GM04504 (cell line): ENCODE measurements around the gene SLK.
A peak's percentile ranks its signal among the peaks of the same experiment; 100 is the strongest.

Experiments
- DNase-seq: peaks from one replicate; pipeline ENCODE4 v3.0.0-alpha.2; 2012; ENCODE audit warnings: low read depth

SLK gene

GRCh38 chr10:104033966-104034365 lies 67.0 kb downstream of the SLK start:
- no peak for DNase-seq

DNA sequence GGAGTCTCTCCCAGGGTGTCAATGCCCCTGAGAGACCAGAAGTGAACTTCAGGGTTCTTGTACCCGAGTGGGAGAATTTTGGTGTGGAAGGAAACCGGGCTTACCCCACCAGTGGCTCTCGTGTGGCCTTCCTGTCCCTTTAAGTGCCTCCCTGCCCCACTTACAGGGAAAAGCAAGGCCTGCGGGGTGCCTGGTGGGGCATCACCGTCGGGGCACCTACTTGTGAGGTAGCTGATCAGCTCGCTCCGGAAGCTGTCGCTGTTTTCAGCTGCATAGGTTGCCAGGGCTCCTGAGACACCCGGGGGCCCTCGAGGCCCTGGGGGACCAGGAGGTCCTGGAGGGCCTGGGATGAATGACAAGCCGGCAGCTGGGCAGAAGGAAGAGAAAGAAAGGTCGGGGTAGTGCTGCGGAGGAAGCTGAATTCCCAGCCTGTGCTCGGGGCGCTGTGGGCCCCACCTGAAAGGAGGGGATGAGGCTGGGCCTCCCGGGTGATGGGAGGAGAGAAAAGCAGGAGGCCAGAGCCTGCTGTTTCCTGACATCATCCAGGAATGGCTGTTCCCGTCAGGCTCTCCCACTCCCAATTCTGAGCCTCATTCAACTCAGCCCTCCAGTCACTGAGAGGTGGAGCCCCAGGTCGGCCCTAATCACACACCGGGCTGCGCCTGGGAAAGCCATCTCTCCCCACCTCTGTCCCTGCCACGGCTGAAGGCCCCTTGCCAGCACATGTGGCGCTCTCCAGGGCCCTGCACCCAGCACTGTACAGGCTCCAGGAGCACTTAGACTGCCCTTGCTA lies 67.7 kb downstream of the SLK start:
- no peak for DNase-seq

- DNase-seq: no peak
Measured at GRCh38 chr10:104035194-104036068, 68.5 kb downstream of the SLK start.

DNA sequence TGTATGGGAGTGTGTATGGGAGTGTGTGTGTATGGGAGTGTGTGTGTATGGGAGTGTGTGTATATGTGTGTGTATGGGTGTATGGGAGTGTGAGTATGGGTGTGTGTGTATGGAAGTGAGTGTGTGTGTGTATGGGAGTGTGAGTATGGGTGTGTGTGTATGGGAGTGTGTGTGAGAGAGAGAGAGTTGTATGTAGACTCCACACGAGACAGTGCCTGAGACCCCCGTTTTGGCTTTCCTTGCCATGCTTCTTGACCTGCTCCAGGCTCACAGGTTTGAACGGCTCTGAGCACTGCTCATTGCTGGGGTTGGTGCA lies 69.1 kb downstream of the SLK start:
- DNase-seq: no peak

DNA sequence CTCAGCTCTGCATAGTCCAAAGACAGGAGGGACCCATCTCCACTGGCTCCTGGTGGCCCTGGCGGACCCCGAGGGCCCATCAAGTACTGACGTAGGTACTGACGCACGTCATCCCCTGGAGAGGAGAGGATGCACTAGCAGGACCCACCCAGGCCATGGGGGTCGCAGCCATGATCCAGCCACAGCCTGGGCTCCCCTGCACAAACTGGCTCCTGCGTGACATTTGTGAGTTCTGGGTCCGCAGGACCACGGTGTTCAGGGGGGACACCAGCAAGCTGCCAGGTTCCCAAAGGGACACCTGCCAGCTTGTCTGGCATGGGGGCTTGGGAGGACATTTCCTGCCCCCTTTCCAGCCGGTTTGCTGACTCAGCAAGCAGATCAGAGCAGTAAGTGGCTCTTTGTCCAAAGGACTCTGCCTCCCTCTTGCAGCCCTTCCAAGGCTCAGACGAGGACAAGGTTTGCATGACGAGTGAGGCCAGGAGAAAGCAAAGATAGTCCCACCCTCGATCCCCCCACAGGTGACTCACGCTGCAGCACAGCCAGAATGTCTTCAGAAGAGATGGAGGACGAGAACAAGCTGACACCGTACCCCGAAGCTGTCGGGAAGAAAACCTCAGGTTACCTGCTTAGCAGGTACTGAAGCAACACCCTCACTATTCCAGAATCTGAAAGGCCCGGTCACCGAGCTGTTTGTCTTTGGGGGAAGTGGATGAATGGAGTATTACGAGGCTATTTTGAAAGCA lies 69.7 kb downstream of the SLK start:
- DNase-seq: no peak

DNA sequence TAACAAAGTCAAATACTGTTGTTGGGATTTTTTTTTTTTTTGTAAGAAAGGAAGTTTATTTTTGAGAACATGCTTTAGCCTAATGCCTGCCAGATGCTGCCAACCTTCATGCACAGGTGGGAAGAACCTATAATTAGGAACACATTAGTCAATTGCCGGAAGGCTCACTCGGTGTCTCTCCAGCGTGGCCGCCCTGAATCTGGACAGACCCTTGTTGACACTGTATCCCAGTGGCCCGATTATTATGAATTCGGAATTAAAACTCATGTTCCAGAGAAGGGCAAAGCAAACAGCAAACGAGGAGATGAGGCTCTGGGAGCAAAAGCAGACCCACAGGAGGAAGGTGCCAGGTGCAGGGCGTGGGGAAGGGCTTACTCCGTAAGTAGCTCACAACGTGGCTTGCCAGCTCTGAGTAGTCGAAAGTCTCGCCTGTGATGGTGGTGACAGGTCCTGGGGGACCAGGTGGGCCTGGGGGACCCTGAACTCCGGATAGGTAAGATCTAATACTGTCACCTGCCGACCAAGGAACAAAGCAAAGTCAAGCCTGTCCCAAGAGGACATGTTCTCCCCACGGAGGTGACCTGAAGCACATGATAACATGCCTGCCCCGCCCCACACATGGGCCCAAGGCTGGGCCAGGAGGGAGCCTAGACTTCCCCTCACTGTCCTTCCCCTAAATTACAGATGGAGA lies 70.5 kb downstream of the SLK start:
- no peak for DNase-seq

DNA sequence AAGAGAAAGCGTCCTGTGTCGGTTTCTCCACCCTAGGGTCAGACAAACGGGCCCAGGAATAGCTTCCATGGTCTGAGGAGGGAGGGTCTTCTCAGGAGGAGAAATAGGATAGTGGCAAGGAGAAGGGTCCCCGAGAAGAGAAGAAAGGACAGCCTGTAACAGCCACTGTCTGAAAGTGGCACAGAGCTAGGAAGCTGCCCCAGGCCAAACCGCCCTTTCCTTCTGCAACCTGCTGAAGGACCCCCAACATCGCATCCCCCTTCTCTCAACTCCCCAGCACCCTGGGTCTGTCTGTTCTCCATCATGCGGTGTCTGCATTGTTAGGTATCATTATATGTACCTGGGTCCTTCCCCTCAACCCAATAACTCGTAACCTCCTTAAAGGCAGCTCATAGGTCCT lies 71.6 kb downstream of the SLK start:
- no peak for DNase-seq

GRCh38 chr10:104038958-104039752 lies 72.2 kb downstream of the SLK start:
- DNase-seq: no peak

DNA sequence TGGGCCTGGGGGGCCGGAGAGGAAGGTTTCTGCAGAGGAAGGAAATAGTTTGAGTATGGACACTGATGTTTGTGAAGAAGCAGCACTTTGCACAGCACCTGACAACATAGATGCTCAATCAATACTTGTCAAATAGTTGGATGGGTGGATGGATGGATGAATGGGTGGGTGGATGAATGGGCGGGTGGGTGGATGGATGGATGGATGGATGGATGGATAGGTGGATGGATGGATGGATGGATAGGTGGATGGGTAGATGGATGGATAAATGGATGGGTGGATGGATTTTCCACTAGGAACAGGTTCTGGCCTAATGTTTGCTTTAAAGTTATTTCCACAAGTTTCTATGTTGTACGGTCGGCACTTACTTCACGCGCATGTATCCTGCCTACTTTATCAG lies 73.4 kb downstream of the SLK start:
- DNase-seq: no peak

DNA sequence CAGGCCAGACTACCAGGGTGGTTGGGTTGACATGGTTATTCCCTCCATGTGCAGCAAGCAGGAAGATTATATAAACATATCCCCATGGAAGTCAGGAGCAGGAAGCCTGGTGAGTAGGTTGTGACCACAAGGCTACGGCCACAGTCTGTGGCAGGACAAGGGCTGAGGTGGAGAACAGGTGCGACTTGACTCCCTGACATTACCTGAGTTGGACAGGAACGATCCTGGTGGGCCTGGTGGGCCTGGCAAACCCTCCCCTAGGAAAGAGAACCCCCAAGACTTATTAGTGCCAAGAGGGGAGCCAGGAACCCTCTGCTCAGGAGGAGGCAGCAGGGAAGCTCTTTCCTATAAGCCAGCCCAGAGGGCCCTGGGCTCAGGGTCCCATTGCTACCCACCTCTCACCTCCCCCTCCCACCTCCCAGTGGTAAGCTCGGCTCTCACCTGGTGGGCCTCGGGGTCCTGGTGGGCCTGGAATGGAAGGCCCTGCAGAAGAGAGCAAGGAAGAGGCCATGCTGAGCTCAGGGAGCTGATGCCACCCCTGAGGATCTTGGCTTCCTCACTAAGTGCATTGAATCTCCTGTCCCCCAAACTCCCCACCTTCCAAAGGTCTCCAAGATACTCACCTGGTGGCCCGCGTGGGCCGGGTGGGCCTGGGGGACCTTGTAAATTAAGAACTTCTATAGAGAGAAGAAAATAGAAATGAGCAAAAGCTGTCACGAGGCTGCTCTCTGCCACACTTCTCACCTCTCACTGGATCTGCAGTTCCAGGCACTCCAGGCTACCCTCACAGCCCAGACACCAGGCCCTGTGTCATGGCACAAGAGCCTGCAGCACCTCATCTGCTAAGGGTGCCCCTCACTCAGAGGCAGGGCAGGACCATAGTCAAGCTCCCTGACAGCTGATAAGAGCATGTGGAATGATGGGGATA lies 74.2 kb downstream of the SLK start:
- no peak for DNase-seq

- no peak for DNase-seq
Measured at GRCh38 chr10:104041891-104042535, 75.1 kb downstream of the SLK start.

- DNase-seq: no peak
Measured at GRCh38 chr10:104043185-104043830, 76.4 kb downstream of the SLK start.

GRCh38 chr10:104043854-104044253 lies 76.9 kb downstream of the SLK start:
- no peak for DNase-seq

DNA sequence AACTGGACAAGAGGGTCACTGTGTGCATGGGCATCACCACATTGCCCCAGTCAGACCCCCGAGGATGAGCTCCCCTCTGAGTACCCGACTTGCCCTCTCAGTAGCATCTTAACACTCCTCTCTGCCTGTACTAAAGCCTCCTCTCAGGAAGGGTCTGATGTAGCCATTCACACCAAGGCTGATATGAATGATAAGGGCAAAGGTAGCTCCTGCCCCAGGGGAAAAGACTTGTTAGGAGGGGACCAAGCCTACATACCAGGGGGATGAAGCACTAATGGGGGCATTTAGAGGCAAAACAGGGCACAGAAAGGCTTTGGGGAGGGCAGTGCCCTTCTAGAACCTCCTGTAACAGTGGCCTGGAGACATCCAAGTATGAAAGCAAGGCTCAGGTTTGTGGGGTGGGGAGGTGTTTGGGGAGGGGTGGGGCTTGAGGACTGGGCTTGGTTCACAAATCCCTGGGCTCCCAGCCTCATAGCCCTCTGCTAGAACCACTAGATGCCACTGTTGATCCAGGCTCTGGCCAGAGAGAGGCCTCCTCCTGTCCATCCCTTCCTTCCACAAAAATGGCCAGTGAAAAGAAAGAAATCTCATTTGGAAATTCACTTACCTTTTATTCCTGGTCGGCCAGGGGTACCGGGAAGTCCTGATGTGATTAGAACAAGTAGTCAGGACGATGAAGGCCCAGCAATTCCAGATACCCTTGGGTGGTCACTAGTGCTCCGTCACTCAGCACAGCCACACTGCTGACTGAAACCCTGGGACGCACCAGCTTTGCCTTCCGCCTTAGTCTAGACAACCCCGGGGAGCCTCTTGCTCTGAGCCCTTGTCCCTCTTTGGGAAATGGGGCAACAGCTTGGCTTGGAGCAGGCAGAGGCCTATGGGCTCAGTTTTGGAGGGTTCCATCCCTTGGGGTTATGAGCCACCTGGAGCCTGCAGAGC lies 78.5 kb downstream of the SLK start:
- peak; percentile 52 for DNase-seq

- DNase-seq: no peak
Measured at GRCh38 chr10:104046651-104047050, 79.7 kb downstream of the SLK start.

- peak; percentile 46 for DNase-seq
Measured at GRCh38 chr10:104049504-104050250, 82.7 kb downstream of the SLK start.

- no peak for DNase-seq
Measured at GRCh38 chr10:104052431-104052830, 85.5 kb downstream of the SLK start.
